UCSD-AML1 (cell line): ENCODE measurements around the gene CHCHD3.
"Not testable (repeated sequence)": the region's sequence is repeated elsewhere in the genome, so short reads cannot be mapped to it uniquely, and the experiment has no call there.

Source experiments
- DNase-seq: peaks from one replicate; lab custom pipeline; 2025; ENCODE audit not compliant: unreplicated experiment; lab: John Stamatoyannopoulos, UW

The CHCHD3 gene

GRCh38 chr7:133048589-133048988 is 33.3 kb downstream of the CHCHD3 start:
- no peak for DNase-seq

DNA sequence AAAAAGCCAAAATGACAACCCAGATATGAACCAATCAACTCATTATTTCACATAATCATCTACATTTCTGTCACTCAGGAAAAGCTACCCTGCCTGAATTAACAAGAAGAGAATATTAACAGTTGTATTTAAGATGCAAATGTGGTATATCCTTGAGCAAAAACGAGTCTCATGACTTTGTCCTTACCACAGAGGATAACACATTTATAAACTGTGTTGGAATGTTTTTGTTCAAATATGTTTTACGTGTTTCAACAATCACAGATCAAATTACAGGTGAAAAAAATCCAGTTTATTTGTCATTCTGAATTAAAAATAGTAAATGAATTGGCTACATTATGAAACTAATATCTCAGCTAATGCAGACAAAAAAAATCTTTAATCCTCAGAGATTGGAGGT is 34.6 kb downstream of the CHCHD3 start:
- no peak for DNase-seq

- no peak for DNase-seq
Observed at GRCh38 chr7:133044722-133045473, 37.0 kb downstream of the CHCHD3 start.

DNA sequence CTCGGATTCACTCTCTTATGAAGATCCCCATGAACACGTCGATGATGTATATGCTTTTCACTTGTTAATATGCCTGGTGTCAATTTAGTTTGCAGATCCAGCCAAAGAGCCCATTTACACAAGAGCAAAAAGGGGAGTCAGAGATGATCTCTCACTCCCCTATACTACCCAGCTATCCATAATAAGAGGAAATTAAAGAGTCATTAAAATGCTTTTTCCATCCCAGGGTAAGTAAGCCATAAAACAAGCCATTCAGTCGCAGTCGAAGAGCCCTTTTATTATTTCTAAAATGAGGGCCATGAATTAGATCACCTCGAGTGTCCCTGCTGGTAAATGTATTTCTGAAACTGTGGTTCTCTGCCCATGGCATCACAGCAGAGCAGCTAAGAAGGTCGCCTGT is 41.2 kb downstream of the CHCHD3 start:
- DNase-seq, result no peak

DNA sequence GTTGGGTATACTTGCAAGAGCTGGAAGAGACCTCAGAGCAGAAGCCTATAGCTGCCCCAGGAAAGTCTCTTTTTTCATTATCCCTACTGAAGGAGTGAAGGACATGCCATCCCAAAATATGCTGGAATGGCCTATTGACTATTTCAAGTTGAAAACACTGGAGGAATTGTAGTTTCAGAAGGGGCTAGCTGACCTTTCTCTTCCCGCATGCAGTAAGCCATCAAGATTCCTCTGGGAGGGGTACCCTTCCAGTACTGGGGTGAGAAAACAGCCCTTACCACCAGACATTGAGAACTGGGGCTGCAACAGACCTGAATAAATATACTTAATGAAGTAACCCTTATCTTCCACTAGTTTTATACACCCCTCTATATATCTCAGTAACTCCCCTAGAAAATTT is 41.7 kb downstream of the CHCHD3 start:
- DNase-seq, result no peak

GRCh38 chr7:133039614-133040013 is 42.3 kb downstream of the CHCHD3 start:
- no peak for DNase-seq

GRCh38 chr7:133036289-133036688 is 45.6 kb downstream of the CHCHD3 start:
- no peak for DNase-seq

- DNase-seq, result not testable (repeated sequence)
Observed at GRCh38 chr7:133035240-133035639, 46.6 kb downstream of the CHCHD3 start.

DNA sequence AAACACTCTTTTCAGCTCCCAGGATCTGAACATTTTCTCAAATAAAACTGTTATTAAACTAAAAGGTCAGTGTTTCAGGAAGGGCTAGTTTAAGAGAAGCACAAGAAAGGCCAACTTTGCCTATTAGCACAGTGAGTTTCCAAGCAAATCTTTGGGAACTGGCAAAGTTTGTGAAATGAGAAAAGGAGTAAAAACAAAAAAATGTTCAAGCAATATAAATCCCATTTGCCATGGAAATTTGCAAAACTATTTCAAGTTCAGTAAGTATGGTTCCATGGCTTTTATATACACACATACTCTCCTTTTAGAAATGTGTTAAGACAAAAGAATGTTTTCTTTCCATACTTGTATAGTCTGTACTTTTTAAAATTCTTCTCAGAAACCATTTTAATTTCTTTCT is 51.5 kb downstream of the CHCHD3 start:
- no peak for DNase-seq

DNA sequence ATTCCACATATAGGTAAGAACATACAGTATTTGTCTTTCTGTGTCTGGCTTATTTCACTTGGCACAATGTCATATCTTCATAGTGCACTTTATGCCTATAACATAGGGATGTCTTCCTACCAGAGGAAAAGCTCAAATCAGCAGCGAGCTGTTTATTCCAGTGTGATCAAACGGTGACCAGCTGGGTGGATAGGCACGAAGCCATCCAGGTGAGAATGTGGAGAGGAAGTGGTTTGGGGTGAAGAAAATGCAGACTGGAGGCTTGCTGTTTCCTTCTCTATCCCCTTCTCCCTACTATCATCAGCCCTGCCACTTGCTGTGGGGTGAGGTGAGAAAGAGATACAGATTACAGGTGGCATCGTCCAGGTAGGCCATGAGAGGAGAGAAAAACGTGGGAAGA is 52.4 kb downstream of the CHCHD3 start:
- DNase-seq, result no peak

DNA sequence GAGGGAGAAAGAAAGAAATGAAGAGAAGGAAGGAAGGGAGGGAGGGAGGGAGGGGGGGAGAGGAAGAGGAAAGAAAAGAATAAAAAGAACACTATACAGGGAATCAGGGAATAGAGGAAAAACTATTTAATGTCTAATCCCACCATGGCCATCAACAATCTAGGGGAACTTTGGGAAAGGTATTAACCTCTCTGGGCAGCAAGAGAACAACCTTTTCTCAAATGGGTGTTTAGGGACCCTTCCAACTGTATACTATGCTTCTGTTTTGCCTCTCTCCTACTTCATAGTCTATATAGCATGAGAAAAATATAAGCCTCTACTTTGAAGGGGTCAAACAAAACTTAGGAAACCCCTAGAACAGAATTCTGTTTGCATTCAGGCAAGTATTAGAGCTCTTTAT is 54.5 kb downstream of the CHCHD3 start:
- DNase-seq, result no peak

DNA sequence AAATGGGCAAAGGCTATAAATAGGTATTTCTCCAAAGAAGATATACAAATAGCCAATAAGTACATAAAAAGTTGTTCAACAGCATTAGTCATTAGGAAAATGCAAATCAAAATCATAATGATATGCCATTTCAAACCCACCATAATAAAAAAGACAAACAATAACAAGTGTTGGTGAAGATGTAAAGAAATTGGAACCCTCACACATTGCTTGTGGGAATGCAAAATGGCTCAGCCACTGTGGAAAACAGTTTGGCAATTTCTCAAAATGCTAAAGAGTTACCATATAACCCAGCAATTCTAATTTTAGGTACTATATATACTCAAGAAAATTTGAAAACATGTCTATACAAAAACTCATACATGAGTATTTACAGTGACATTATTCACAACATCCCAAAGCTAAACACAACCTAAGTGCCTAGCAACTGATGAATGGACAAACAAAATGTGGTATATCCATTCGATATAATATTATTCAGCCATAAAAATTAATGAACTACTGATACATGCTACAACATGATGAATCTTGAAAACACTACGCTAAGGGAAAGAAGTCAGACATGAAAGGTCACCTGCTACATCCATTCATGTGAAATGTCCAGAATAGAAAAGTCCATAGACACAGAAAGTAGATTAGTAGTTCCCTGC is 55.6 kb downstream of the CHCHD3 start:
- no peak for DNase-seq

DNA sequence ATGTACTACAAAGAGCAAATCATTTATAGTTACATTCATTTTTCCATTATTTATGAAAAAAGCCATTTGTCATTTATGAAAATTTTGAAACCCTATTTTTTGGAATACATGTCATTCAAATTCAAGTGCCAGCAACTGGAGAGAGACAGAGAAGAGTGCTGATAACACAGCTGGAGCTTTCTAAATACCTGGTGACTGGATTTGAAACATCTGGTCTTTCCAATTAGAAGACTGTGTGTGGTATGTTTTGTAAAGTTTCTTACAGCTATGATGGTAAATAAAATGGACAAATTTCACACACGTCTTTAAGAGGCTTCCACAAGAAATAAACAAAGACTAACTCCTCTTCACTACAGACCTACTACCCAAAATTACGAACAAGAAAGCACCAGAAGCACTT is 56.8 kb downstream of the CHCHD3 start:
- no peak for DNase-seq

- no peak for DNase-seq
Observed at GRCh38 chr7:133024596-133024995, 57.3 kb downstream of the CHCHD3 start.

- DNase-seq, result no peak
Observed at GRCh38 chr7:133023370-133024071, 58.4 kb downstream of the CHCHD3 start.

DNA sequence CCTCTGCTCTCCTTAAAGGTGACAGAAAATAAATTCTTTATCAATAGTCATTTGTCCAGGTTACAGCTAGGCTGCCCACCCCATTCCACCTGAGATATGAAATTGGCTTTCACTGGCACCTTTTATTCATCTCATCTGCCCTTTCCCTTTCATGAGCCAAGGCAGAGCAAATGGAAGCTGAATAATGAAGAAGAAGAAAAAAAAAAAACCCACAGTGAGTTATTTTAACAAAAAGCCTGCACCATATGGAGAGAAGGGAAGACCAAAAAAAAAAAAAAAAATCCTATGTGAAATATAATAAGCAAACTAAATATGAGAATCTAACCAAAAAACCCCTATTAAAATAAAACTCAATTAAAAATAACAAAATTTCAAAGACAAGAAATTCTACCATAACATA is 59.2 kb downstream of the CHCHD3 start:
- DNase-seq, result no peak

DNA sequence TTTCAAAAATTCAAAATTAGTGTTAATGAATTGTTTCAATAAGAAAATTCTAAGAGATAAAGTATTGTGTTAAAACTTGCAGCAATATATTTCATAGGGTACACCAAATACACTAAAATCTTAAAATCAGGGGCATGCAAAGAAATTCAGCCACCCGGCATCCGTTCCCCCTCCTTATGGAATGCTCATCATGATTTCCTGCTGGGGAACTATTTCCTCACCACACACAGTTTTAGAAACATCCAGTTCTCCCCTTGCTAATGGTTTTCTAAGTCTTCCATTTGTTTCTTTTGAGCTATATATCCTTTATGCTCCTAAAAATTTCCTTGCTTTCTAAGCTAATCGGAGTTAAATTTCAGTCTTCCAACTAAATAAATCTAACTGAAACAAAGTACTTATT is 60.7 kb downstream of the CHCHD3 start:
- DNase-seq, result no peak

DNA sequence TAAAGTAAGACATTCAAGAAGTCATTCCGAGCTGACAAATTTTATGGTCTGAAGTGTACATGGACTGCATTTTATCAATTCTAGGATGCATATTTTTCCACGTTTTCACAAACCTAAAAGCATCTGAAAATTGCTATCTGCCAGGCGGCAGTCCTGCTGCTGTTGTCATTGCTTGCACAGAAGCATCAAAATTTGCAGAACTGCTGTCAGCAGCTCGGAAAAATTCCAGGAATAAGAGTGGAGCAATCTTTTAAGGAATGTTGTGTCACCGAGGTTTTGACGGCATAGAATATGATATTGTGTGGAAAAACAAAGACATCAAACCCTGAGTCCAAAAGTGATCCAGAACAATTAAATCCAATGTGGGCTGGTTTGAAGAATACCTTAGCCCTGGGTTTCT is 61.4 kb downstream of the CHCHD3 start:
- no peak for DNase-seq

- DNase-seq, result no peak
Observed at GRCh38 chr7:133019590-133019989, 62.3 kb downstream of the CHCHD3 start.

GRCh38 chr7:133016604-133017003 is 65.3 kb downstream of the CHCHD3 start:
- DNase-seq, result no peak

DNA sequence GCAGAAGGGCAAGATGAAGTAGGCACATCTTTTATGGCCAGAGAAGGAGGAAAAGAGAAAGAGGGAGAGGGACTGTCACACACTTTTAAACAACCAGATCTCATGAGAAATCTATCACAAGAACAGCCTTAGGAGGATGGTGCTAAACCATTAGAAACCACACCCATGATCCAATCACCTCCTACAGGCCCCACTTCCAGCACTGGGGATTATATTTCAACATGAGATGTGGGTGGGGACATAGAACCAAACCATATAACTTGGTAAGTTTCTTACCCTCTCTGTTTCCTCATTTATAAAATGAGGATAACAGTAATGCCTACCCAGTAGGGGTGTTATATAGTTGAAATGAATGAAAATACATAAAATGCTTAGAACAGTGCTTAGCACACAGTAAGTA is 66.0 kb downstream of the CHCHD3 start:
- DNase-seq, result no peak

GRCh38 chr7:133011746-133012145 is 70.1 kb downstream of the CHCHD3 start:
- no peak for DNase-seq
